Measurements from ENCODE around the gene SPATA13.

GRCh38 chr13:24301911-24302310, 141.4 kb downstream of the SPATA13 start:
- TF ChIP-seq EZH2 (IDR thresholded peaks at IDR 0.05; ENCODE audit: insufficient read depth, poor library complexity, severe bottlenecking) (no peak), EZH2phosphoT487 (IDR thresholded peaks at IDR 0.05; ENCODE audit: insufficient read depth, low read depth) (no peak)

All from GM23248 (cell line).